GM13977 (cell line): ENCODE measurements around the gene UBA1.

Source experiments
- DNase-seq: peaks from one replicate; pipeline ENCODE4 v3.0.0; 2012; ENCODE audit warnings: low spot score
- CTCF ChIP-seq: IDR thresholded peaks from 2 replicates; pipeline ENCODE4 v1.5.1; 2012; ENCODE audit warnings: mild to moderate bottlenecking, control low read depth; ENCODE audit not compliant: insufficient read depth; ENCODE audit errors: extremely low read depth, missing control alignments
- in situ Hi-C: fragments of 300-500 bp; cut with MboI; formaldehyde crosslinking; loops from one replicate; pipeline ENCODE4 v1.12.0; 2022; ENCODE audit warnings: low sequenced_read_pairs, low pct_unique_long_range_greater_than_20kb, mixed read lengths, inconsistent platforms; ENCODE audit not compliant: unreplicated experiment

Gene UBA1

GRCh38 chrX:47193475-47194193 lies at the start of gene UBA1:
Gene UBA1 (plus strand): TSS chrX:47193829. CDS start chrX:47198803, 4,974 bp downstream.
- in situ Hi-C loops = loop anchor here (25.0 kb wide), 1 partner anchor 319 kb away; no protein-coding TSS in a partner anchor
- peak; percentile 95 for DNase-seq

GRCh38 chrX:47143894-47144625 lies 49.6 kb upstream of the UBA1 start:
- peak; percentile 57 for DNase-seq
- TF ChIP-seq CTCF = no peak
- in situ Hi-C loops = no loop called here

More at GRCh38 chrX:47193475-47194193, at the start of gene UBA1:
- TF ChIP-seq CTCF = peak; percentile 83

DNA sequence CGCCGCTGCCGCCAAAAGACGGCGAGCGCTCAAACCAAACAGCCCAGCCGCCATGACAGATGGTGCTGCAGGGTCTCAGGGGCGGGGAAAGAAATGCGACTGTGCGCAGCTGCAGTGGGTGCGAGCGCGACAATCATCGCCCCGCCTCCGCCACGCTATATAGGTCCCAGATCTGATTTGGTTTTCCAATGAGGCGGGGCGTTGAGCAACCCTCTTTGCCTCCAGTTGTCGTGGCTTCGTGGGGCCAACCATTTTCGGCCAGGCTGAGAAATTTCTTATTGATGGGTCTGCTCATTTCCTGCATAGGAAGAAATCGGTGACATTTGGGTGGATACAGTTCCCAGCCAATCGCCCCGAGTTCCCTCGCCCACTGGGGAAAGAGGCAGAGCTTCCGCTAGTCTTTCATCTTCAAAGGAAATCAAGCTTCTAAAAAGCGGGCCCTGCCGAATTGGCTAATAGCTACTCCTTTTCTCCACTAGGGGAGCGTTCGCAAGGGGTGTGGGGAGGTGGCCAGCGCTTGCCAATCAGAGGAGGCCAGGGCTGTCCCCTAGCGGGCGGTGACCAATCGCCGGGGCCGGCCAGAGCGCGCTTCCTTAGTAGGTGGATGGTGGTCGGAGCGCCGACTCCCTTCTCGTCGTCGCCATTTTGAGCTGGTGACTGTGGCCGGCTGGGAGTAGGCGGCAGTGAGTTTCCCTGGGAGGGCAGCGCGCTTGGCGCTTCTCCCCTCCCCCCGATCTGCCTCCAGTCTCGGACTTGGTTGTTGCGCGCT lies 48.8 kb upstream of the UBA1 start, which contains the start of the genes NDUFB11 and RBM10:
Gene NDUFB11 (minus strand): TSS at position 77 of the 769 bp plus-strand sequence. CDS start 23 bp downstream, at position 54.
Gene RBM10 (plus strand): TSS at position 596 of the 769 bp plus-strand sequence. CDS start 2,261 bp downstream, outside the sequence.
- peak; percentile 42 for TF ChIP-seq CTCF
- DNase-seq = peak; percentile 88
- in situ Hi-C loops = no loop called here

GRCh38 chrX:47145395-47146120 lies 48.1 kb upstream of the UBA1 start:
- TF ChIP-seq CTCF = no peak
- in situ Hi-C loops = no loop called here
- DNase-seq = peak; percentile 56

- DNase-seq = no peak
- TF ChIP-seq CTCF = no peak
- in situ Hi-C loops = no loop called here
These were observed 47.3 kb upstream of the UBA1 start for GRCh38 chrX:47146121-47146935.
